ENCODE results near the gene BRAF.
"Not testable (repeated sequence)": the region's sequence is repeated elsewhere in the genome, so short reads cannot be mapped to it uniquely, and the experiment has no call there.

BRAF gene

DNA sequence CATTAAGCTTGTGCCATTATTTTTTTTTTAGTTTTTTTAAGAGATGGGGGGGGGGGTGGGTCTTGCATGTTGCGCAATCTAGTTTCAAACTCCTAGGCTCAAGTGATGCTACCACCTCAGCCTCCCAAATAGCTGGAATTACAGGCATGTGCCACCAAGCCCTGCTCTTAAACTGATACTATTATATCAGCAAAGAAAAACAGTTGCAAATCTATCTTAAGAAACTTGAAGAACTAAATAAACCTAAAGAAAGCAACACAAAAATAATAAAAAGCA lies 47.5 kb downstream of the BRAF start:
- no peak for DNase-seq (ENCODE audit: low read depth in 2 of 2)

DNA sequence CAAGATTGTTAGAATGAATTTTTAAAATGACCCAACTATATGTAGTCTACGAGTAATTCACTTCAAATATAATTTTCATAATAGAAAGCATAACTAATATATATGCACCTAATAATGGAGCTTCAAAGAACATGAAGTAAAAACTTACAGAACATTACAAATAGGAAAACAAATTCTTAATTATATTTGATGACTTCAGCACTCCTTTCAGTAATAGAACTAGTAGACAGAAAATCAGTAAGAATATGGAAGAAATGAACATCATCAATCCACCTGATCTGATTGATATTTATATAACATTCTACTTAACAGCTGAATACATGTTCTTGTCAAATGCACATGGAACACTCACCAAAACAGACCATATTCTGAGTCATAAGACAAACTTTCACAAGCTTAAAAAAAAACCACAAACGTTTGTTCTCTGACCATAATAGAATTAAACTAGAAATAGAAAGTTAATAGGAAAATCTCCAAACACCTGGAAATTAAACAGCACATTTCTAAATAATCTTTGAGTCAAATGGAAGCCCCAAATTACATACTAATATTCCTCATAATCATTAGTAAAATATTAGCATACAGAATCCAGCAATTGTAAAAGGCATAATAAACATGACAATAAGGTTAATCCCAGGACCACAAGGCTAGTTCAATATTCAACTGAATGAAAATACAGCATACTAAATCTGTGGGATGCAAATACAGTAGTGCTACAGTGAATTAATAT lies 48.0 kb downstream of the BRAF start:
- DNase-seq (ENCODE audit: low read depth in 2 of 2), result no peak

DNA sequence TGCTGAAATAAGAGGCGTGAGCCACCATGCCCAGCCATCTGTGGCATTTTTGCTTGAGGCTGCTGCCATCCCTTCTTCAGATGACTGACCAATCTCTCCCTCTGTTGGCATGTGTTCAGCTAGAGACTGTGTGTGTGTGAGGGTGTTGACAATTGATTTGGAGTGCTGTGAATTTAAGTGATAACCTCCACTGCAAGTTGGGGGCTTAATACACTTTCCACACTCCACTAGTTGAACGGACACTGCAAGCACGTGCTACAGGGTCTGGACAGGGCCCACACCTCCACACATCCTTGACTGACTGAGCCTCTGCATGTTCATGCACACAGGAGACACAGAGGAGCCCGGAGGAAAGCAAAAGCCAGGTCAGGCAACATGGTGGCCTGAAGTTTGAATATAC lies 51.3 kb downstream of the BRAF start:
- no peak for DNase-seq (ENCODE audit: low read depth in 2 of 2)

DNA sequence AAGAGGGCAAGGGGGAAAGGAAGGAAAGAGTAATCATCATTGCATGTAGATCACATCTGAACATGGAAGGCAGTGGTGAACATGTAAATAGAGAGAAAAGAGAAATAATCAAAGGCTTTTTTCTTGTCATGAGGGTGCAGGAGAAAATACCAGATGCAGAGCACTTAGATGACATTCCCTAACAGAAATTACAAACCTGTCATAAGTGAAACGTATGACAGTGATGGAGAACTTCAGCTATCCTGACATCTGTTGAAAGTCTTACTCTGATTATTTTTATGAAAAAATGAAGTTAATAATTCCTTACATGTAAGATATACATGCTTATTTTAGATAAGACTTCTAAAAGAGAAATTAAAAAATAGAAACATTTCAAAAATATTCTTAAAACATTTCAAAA lies 54.7 kb downstream of the BRAF start:
- no peak for DNase-seq (ENCODE audit: low read depth in 2 of 2)

DNA sequence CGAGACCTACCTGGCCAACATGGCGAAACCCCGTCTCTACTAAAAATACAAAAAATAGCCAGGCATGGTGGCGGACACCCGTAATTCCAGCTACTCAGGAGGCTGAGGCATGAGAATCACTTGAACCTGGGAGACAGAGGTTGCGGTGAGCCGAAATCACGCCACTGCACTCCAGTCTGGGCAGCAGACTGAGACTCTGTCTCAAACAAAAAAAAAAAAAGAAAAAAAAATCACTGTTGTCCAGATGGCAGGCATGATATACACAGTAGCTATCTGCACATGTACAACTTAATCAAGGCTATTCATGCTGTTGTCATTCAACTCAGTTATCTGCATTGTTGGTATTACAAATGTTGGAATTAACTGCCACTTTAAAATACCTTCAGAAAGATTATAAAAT lies 55.3 kb downstream of the BRAF start:
- DNase-seq (ENCODE audit: low read depth in 2 of 2), result no peak

DNA sequence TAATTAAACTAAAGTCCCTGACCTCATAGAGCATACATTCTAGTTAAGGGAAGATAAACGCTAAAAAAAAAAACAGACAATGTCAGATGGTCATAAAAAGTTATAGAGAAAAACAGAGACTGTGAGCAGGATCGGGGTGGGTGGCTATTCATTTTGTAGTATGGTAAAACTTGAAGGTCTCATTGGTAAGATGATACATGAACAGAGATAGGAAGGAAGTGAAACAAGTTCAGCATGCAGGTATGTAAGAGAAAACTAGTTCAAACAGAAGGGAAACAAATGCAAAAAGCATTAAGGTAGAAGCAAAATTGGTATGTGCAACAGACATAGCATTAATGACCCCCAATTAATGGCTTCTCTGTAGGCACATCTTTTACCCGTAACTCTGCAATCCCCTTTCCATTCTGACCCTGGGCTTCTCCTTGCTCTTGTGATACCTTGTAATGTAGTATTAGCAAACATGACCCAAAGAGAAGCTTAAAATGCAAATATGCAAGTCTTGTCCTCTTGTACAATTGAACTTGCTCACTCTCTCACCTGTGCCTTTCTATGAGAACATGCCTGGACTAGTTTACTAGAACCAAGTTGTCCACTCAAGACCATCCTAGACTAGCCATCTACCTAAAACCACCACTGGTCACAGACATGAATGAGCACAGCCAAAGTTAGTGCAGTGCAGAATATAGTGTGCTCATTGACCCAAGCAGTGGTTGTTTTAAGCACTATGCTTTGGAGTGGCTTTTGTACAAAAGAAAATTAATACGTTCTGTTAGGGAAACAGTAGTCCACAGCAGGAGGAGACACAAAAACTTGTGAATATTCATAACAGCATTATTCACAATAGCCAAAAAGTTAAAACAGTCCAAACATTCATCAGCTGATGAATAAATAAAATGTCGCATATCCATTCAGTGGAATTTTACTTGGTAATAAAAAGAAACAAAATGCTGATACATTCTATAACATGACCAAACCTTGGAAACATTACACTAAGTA lies 57.0 kb downstream of the BRAF start:
- DNase-seq (ENCODE audit: low read depth in 2 of 2), result no peak

DNA sequence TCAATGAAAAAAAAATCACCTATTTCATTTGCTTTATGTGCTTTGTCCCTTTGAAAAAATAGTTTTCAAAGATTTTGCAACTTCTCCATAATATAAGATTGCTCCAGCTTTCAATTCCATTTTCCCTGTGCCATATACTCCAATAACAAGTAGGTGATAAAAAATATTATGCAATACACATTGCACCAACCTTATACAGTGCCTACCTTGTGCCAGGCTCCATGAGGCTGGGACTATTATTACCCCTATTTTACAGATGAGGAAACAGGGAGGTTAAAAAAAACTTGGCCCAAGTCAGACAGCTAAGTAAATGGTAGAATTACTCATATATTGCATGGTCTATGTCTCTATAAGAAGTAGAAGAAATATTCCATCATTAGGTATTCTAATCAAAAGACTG lies 57.8 kb downstream of the BRAF start:
- DNase-seq (ENCODE audit: low read depth in 2 of 2), result no peak

DNA sequence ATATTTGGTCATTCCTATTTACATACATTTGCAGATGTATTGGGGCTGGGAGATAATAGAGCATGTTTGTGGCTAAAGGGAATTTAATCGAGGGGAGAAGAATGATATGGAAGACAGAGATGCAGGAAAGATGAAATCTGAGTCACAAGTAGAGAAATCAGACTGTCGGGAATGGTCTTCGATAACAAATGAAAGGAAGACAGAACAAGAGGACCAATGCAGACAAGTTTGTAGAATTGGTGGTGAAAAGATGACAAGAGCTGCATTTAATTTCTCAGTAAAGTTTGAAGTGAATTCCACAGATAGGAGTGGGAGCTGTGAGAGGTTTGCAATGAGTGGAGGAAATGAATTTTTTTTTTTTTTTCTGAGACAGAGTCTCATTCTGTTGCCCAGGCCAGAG lies 60.0 kb downstream of the BRAF start:
- no peak for DNase-seq (ENCODE audit: low read depth in 2 of 2)

DNA sequence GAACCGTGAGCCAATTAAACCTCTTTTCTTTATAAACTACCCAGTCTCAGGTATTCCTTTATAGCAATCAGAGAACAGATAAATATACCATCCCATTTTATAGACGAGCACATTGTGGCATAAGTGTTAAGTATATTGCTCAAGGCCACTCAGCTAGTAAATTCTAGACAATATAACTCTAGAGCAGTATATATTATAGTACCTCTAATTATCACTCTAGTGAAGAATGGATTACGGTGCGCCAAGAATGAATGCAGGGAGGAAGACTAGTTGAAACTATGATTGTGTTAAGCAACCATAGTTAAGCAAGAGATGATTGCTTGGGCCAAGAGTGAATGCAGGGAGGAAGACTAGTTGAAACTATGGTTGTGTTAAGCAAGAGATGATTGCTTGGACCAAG lies 60.9 kb downstream of the BRAF start:
- no peak for DNase-seq (ENCODE audit: low read depth in 2 of 2)

DNA sequence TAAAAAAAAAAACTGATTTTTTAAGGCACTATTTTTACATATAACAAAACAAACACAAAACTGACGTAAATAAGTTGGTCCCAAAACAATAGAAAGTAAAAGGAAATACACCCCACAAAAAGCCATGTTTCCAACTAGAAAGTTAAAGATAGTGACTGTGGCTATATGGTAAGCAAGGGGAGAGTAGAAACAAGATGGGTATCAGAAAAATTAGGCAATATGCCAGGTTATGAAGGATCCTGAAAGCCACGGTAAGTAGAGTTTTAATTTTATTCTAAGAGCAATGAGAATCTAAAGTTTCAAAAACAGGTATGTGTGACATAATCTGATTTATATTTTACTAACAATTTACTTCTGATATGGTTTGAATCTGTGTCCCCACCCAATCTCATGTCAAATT lies 61.5 kb downstream of the BRAF start:
- DNase-seq (ENCODE audit: low read depth in 2 of 2), result no peak

DNA sequence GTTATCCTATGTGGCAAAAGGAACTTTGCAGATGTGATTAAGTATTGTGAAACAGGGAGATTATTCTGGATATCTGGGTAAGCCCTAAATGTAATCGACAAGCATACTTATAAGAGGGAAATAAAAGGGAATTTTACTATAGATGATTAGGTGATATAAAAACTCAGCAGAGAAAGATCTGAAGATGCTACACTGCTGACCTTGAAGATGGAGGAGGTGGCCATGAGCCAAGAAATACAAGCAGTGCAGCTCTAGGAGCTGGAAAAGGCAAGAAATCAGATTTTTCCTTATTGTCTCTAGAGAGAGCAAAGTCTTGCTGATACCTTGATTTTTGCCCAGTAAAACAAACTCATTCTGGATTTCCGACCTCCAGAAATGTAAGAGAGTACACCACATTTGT lies 67.7 kb downstream of the BRAF start:
- DNase-seq (ENCODE audit: low read depth in 2 of 2), result no peak

DNA sequence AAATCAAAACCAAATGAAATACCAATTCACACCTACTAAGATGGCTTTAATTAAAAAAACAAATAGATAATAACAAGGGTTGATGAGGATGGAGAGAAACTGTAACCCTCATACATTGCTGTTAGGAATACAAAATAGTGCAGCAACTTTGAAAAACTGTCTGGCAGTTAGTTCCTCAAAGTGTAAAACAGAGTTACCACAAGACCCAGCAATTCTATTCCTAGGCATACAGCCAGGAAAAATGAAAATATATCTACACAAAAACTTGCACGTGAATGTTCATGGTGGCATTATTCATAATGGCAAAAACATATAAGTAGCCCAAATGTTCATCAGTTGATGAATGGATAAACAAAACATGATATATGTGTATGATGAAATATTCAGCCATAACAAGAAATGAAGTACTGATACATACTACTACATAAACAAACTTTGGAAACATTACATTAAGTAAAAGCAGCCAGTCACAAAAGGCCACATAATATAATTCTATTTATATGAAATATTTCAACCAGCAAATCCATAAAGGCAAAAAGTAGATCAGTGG lies 83.5 kb downstream of the BRAF start:
- DNase-seq (ENCODE audit: low read depth in 2 of 2), result no peak

DNA sequence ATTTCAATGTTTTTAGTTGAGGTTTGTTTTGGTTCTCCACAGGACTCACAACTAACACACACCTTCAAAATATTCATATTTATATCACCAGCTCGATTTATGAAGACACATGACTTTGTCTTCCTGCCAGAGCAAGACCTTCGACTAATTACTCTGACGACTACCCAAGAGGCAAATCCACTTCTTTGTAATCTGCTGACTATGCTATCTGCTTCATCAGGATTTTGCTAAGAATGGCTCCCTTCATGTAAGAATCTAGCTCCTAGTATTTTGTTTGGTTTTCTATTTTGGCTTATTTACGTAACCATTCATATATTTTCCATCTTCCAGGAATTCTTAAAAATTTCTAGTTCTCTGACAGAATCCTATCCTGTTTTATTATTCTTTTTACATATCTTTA lies 93.0 kb downstream of the BRAF start:
- no peak for DNase-seq (ENCODE audit: low read depth in 2 of 2)

DNA sequence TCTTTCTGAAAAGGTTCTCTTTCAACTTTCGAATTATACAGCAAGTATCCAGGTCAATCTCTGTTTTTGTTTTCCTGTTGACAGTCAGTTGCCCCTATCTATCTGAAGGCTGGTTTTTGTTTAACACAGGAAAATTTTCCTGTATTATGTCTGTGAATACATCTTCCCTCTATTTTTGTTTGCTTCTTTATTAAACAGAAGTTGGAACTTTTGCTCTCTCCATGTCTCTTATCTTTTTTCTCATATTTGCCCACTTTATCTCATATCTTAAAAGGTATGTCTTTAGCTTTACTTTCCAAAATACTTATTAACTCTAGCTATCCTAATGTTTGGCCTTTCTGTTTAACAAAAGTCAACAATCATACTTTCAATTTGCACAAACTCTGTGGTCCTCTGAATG lies 95.0 kb downstream of the BRAF start:
- DNase-seq (ENCODE audit: low read depth in 2 of 2), result no peak

DNA sequence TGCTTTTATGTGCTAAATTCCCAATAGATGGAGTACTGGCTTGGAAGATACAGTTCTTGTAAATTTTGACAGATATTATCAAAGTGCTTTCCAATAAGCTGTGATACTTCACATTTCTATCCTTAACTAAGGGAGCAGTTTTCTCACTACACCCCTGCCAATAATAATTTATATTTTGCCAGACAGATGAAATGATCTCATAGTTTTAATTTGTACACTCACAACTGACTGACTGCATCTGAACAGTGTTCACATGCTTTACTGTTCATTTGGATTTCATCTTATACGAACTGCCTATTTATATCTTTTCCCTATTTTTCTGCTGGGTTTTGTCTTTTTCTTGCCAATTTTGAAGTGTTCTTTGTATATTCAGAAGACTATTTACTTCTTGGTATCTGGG lies 96.0 kb downstream of the BRAF start:
- DNase-seq (ENCODE audit: low read depth in 2 of 2), result no peak

DNA sequence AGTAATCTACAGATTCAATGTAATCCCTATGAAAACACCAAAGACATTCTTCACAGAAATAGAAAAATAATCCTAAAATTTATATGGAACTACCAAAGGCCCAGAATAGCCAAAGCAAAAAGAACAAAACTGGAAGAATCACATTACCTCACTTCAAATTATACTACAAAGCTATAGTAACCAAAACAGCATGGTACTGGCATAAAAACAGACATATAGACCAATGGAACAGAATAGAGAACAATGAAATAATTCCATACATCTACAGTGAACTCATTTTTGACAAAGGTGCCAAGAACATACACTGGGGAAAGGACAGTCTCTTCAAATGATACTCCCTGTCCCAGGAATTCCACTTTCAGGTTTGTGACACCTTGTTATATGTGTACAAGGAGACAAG lies 107.3 kb downstream of the BRAF start:
- not testable (repeated sequence) for DNase-seq (ENCODE audit: low read depth in 2 of 2)

DNA sequence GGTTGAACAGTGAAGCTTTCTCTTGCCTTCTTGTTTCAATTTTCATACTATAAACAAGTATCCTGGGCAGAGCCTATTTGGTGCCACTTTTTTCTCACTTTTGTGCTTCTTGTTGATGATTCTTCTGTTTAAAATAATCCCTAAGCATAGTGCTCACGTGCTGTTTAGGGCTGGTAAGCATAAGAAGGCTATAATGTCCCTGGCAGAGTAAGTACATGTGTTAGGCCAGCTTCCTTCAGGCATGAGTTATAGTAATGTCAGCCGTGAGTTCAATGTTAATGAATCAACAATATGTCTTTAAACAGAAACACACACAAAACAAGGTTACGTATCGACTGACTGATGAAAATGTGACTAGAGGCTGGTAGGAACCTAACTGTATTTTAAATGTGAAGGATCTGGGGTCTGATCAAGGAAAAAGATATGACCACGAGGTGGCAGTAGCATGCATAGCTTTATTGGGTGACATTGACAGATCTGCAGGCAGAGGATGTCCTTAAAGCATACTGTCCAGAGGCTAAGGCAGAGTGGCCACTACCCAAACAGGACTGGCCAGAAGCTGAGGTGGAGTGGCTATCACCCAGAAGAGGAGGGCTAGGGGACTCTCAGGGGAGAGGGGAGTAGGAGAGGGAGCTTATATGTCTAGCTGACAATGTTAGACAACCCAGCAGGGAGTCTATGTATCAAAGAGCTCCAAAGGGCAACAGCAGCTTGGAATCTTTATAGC lies 113.7 kb downstream of the BRAF start:
- peak; percentile 22 to 24 for DNase-seq (ENCODE audit: low read depth in 2 of 2)

DNA sequence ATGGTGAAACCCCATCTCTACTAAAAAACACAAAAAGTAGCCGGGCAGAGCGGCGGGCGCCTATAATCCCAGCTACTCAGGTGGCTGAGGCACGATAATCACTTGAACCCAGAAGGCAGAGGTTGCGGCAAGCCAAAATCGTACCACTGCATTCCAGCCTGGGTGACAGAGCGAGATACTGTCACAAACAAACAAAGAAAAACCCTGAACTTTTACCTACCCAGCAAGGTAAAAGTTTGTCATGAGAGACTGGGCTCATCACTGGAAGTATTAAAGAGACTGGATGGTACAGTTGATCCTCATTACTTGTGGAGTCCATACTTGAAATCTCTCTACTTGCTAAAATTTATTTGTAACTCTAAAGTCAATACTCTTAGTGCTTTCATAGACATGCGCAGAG lies 114.3 kb downstream of the BRAF start:
- no peak for DNase-seq (ENCODE audit: low read depth in 2 of 2)

DNA sequence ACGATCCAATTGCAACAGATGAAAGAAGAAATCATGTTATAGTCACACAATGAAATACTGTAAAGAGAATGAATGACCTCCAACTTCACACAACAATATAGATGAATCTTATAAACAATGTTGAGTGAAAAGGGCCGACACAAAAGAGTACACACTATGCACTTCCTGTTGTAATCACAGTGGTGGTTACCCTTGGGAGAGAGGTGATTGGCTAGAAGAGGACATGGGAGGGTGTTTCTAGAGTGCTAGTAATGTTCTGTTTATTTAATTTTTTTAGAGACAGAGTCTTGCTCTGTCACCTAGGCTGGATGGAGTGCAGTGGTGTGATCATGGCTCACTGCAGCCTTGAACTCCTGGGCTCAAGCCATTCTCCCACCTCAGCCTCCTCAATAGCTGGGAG lies 145.8 kb downstream of the BRAF start:
- DNase-seq (ENCODE audit: low read depth in 2 of 2), result no peak

DNA sequence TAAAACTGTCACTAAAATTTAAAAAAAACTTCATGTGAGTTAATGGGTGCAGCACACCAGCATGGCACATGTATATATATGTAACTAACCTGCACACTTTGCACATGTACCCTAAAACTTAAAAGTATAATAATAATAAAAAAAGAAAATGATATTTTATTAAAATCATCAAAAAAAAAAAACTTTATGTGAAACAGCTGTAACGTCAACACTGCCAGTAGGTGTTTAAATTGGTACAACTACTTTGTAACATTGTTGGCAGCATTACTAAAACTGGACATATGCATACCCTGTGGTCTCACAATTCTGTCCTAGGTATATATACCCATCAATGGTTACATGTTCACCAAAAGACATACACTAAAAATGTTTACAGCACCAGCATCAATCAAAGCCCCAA lies 146.2 kb downstream of the BRAF start:
- DNase-seq (ENCODE audit: low read depth in 2 of 2), result no peak

DNA sequence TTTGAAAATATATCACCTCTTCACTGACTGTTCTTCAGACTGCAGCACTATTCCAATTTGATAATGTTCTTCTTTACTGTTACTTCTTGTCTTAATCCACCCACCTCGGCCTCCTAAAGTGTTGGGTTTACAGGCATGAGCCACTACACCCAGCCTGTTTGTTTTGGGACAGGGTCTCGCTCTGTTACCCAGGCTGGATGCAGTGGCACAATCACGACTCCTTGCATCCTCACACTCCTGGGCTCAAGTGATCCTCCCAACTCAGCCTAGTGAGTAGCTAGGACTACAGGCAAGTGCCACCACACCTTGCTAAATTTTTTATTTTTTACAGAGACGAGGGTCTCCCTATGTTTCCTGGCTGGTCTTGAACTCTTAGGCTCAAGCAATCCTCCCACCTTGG lies 150.4 kb downstream of the BRAF start:
- DNase-seq (ENCODE audit: low read depth in 2 of 2), result no peak

DNA sequence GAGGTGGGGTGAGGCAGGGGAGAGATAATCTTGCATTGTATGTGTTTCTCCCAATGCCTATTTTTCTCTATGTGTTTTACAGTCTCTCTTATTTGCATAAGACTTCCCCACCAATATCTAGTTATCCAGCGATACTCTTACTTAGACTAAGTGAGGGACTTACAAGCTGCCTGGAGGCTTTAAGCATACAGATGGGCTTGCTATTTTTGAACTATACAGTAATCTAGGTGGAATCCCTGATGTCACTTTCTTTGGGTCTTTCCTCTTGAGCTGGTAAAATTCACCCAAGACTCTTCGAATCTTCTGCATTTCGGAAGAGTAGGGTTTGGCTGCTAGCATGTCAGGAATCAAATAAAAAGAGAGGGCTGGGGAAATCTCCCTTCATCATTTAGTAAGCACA lies 151.6 kb downstream of the BRAF start:
- DNase-seq (ENCODE audit: low read depth in 2 of 2), result no peak

All from stimulated activated CD4-positive, alpha-beta T cell treated with anti-CD3 and anti-CD28 coated beads, Interleukin-12 subunit alpha, Interleukin-12 subunit beta, amount 100 ng/mL, for 24 hours (primary cell).